GM21737 (cell line): ENCODE measurements around the gene EXOC6B.
"Not testable (repeated sequence)": the region's sequence is repeated elsewhere in the genome, so short reads cannot be mapped to it uniquely, and the experiment has no call there.

Experiments used
- ATAC-seq: cut with Tn5 transposase; IDR thresholded peaks from one replicate; pipeline ENCODE4 v1.9.1; 2021; ENCODE audit warnings: mild to moderate bottlenecking, moderate library complexity; ENCODE audit not compliant: unreplicated experiment

Gene EXOC6B

DNA sequence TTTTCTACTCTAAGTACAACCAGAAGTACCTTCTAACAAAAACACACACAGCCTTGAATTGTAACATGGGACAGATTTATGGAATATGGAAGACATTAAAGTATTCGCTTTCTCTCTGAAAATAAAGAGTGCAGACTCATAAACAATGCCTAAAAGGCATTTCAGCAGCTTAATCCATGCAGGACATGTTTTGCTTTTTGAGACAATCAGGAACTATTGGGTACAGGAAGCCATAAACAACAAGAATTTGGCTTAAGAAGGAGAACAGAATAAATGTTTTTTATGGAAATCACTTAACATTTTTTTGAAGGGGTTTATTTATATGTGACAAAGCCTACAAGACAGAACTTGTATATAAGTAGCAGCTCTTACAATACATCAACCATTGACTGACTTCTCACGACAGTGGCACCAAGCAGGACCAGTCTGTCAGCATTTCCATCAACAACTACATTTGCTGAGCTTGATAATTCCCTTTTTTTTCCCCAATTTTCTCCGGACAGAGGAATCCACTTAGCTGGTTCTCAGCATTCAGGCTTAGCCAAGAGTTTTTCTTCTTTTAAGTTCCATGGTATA, 140.1 kb downstream of the EXOC6B start:
- no peak for ATAC-seq

DNA sequence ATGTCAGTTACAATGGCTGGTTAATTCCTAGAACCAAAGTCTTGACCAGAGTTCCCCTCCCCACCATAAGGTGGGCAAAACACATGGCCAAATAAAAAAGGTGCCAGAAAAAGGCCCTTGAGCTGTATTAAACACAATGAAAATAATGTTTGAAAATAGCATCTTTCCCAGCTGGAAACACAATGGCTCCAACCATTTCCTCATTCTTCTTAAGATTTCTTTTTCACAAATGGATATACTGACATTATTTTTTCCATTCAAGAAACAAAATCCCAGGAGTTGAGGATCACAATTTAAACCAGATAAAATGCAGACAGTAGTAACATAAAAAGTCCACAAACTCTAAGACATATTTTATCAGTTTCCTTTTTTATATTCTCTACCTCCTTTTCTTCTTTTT, 143.8 kb downstream of the EXOC6B start:
- ATAC-seq, result no peak

DNA sequence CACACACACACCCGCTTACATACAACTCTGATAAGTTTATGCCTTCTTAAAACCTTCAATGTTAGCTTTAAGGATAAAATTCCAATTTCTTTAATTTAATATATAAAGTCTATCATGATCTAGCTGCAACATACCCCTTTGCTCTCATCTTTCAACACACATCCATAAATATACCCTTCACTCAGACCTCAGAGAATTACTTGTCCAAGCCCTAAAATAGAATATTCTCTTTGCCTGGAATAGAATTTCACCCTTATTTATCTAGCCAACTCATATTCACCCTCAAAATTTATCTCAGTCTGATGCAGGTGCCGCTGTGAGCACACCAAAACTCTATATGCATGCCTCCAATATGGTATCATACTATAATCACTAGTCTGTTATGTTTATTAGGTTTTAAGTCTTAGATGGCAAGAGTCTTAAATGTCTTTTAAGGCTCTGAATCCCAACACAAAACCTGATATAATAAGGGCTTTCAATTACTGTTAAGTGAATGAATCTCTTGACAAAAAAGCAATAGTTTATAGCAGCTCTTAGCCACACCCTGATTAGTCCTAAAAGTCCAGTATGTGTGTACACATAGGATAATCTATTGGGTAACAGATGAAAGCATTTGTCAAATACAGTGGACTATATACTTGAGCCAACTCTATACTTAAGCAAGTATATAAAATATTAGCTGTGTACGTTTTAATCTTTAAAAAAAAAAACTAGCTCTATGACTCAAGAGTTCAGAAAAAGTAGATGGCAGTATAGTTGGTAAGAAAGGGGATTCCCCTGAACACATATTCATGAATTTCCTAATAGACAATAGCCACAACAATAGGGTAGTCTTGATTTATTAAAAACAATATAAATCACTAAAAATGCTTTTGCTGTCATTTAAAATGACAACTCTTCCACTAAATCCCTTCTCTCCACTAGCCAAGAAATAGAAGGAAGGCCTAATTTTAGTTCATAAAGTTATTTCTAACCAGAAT, 144.5 kb downstream of the EXOC6B start:
- no peak for ATAC-seq

DNA sequence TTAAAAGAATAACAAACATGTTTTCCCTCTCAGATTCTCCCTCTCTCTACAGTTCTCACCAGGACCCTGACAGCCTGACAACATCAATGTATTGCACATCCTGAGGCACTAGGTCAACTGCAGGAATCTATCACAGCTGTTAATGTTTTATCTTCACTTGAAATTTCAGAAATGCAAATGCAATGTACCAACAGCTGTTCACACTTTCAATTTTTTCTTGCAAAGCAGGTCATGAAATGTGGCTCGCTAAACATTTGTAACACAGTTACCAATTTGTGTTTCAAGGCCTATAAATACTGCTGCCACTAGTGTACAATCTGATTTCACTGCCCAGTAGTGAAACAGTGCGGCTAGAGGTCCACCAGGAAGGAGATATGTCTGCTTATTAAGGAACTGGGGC, 147.8 kb downstream of the EXOC6B start:
- no peak for ATAC-seq

DNA sequence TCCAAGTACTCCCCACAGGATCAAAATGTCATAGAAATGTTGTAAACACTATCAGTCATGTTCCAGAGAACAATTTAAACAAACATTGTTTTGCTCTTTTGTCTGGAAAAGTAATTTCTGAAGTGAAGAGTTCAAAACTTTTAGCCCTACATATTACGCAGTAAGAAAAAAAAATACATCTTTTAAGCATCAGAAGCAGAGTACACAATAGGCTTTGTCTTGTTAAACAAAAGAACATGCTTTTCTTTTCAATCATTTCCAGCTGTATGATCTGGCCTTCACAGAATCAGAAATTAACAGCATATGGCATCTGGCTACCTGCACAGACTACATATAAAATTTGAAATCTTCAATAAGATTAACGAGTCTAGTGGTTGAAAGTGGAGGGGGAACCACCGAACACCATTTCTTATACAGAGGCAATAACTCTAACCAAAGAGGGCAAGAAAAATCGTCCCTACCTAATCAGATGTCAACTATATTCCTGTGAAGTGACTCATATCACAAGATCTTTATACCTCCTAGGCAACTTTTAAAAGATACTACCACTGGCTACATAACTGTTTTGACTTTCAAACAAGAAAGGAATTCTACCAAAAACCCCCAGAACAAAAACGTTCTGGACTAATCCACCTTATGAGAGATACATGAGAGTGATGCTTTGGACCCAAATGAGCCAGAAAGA, 149.3 kb downstream of the EXOC6B start:
- no peak for ATAC-seq

DNA sequence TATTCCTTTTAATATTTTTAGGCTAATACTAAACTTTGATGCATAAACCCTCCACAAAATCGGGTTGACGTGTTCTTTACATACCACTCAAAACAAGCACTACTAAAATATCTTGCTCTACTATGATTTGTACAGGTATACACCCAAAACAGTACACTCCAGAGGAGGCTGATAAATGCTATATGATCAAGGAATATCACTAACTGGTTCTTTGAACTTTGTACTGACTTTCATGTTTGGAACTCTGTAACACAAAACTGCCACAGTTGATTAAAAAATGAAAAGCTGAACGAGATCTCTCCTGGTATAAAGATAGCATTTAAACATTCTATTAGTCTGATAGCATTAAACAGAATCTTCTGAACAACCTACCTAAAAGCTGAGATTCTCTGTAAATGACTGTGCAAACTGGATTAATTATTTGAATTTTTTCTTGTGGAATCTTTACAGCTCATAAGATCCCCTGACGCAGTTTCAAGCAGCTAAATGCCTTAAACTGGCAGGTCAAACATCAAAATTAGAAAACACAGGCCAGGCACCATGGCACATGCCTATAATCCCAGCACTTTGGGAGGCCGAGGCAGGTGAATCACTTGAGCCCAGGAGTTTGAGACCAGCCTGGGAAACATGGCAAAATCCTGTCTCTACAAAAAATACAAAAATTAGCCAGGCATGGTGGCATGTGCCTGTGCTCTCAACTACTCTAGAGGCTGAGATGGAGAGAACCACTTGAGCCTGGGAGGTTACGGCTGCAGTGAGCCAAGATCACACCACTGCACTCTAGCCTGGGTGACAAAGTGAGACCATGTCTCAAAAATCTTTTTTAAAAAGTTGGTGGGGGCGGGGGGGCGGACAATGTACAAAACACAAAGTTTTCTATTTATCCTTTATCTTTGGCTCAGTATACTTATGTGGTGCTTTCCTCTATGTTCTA, 150.6 kb downstream of the EXOC6B start:
- no peak for ATAC-seq

DNA sequence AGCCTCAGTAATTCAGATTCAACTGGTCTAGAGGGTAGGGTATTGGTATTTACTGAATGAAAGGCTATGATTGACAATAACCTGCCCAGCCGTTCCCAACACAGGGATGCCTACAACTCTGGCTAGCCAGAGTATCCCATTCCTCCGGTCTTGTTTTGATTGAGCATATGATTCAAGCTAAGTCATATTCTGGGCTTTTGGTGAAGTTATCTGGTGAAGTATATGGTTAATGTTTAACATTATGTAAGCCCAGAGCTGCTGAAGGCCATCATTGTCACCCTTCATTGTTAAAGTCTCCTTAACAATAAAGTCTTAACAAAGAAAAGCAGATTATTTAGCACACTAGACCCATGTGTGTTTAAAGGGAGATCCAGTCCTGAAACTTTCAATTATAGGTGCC, 152.6 kb downstream of the EXOC6B start:
- ATAC-seq, result no peak

DNA sequence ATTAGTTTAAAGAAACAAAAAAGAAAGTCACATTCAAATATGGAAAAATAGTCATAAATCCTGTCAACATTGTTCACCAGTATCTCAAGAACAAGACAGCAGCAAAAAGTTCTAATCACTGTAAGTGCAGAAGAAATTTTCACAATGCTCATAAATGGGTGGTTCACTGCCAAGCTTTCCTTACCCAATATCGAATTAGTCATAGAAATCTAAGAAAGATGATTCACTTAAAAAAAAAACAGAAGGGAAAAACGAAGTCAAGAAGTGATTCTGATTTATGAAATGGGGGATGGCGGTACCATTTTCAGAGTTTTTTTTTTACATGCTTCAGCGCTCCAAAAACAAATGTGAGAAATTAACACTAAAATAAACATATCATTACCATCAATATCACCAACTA, 156.7 kb downstream of the EXOC6B start:
- ATAC-seq, result no peak

DNA sequence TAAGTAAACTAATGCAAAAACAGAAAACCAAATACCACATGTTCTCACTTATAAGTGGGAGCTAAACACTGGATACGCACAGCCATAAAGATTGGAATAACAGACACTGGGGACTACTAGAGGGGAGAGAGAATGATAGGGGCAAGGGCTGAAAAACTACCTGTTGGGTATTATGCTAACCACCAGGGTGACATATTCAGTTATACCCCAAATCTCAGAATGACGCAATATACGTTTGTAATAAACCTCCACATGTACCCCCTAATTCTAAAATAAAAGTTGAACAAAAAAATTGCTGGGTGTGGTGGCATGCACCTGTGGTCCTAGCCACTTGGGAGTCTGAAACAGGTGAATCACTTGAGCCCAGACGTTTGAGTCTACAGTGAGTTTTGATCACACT, 157.2 kb downstream of the EXOC6B start:
- no peak for ATAC-seq

DNA sequence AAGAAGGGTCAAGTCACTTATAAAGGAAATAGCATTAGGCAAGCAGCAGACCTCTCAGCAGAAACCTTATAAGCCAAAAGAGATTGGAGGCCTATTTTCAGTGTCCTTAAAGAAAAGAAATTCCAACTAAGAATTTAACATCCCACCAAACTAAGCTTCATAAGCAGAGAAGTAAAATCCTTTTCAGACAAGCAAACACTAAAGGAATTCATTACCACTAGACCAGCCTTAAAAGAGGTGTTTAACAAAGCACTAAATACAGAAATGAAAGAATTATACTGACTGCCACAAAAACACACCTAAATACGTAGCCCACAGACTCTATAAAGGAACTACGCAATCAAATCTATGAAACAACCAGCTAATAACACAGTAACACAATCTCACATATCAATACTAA, 160.4 kb downstream of the EXOC6B start:
- no peak for ATAC-seq

DNA sequence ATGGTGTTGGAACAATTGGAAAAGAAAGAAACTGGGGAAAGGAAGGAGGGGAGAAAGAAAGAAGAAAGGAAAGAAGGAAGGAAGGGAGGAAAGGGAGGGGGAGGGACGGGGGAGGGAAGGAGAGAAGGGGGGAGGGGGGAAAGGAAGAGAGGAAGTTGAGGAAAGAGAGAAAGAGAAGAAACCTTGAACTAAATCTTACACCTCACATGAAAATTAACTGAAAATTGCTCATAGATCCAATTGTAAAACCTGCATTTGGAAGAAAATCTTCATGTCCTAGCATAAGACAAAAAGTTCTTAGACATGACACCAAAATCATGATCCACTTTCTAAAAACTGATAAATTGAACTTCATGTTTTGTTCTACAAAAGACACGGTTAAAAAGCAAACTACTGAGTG, 163.8 kb downstream of the EXOC6B start:
- no peak for ATAC-seq

DNA sequence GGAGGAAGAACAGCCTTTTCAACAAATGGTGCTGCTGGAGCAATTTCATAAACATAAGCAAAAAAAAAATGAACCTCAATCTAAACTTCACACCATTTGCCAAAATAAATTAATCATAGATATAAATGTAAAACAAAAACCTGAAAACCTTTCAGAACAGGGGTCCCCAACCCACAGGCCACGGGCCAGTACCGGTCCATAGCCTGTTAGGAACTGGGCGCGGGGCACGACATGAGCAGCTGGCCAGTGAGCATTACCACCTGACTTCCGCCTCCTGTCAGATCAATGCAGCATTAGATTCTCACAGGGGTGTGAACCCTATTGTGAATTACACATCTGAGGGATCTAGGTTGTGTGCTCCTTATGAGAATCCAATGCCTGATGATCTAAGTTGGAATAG, 176.0 kb downstream of the EXOC6B start:
- no peak for ATAC-seq

DNA sequence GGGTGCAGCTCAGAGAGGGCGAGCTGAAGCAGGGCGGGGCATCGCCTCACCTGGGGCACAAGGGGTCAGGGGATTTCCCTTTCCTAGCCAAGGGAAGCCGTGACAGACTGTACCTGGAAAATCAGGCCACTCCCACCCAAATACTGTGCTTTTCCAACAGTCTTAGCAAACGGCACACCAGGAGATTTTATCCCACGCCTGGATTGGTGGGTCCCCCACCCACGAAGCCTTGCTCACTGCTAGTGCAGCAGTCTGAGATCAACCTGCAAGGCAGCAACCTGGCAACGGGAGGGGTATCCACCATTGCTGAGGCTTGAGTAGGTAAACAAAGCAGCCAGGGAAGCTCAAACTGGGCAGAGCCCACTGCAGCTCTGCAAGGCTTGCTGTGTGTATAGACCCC, 184.6 kb downstream of the EXOC6B start:
- ATAC-seq, result not testable (repeated sequence)

DNA sequence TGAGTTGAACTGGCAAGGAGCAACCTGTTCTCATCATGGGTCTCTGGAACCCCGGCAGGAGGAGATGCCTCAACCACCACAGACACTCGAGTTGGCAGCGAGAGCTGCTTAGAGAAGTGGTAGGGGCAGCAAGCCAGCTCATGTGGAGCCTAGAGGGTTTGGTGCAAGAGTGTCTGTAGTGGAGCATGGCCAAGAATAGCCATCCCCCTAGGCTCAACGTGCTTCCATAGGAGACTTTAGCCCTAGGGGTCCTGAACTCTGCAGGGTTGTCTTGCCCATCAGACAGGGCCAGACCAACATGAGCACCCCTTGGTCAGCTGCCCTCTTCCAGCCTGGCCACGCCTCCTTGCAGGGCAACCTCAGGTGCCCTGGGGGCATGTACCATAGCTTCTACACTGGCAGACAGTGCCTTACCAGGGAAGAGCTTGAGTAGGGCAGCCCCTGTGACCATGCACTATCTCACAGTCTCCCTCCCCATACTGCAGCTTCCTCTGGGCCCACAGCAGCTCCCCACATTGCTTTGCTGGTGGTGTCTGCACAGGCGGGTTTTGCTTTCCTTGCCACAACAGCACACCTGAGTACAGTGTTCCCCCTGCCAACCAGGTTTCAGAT, 187.1 kb downstream of the EXOC6B start:
- no peak for ATAC-seq

DNA sequence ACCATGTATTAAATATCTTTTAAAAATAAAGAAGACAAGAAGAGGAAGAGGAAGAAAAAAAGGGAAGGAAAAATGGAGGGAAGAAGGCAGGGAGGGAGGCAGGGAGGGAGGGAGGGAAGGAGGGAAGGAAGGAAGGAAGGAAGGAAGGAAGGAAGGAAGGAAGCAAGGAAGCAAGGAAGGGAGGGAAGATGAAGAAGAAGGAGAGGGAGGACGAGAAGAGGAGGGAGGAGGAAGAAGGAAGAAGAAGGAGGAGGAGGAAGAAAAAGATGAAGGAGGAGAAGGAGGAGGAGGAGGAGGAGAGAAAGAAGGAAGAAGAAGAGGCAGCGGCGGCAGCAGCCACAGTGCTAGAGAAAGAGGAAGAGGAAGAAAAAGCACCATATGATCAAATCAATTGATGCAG, 189.6 kb downstream of the EXOC6B start:
- ATAC-seq, result no peak

DNA sequence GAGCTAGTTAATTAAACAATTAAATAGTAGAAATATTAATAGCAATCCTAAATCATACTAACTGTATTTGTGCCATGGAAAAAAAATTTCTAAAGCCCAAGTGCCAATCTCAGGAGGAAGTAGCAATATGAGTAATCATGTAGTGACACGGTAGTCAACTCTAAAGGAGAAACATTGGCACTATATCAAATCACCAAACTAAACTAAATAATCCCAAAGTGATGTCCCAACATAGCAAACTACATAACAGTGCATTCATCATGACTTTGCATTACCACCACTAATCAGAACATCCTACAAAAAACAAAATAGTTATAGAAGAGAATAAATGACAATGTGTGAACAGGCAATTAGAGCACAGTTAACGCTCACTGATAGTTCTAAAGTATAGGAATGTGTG, 195.1 kb downstream of the EXOC6B start:
- ATAC-seq, result no peak

DNA sequence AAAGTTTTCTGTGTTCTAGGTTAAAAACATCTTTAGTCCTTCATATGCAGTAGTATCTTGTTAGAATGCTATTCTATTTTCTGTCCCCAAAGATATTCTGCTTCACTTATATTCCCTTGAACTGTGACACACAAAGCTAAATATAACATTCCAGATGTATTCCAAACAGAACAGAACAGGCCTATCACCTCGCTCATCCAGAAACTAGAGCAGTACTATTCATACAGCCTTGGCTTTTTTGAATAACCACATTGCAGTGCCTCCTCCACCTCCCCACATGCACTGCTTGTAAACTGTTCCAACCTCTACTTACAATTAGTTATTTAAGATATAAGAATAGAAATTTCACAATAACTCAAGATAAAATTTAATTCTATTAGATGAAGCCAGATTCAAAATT, 196.8 kb downstream of the EXOC6B start:
- no peak for ATAC-seq

DNA sequence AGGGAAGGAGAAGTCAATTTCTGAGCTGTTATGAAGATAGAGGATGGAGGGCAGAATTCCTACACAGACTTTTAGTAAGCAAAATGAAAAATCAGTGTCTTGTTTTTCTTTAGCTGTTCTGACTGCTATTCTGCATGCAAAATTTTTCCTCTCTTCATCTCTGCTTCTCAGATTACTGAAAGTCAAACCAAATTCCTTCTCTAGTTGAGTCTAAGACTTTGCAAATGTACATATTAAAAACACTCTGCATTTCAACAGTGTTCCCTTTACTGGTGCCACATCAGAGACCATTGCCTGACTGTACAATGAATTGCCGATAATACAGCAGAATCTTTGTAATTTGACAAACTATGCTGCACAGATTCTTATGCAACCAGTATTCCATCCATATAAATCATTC, 198.8 kb downstream of the EXOC6B start:
- no peak for ATAC-seq

DNA sequence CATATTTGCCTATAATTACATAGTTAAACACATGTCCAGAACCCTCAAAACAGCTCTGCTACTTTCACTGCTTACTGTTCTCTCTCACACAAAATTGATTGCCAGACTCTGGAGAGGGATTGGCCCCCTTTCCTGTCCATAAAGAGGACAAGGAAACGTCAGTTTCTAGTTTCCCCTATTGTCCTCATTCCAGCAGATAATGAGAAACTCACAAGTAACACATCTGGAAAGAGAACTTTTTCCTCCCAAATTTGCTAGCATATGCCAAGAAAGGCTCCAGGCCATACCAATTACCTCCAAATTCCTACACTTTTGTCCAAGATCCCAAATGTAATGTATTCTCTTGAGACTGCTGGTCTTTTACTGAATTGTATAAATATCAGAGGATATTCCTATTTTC, 200.5 kb downstream of the EXOC6B start:
- ATAC-seq, result no peak

DNA sequence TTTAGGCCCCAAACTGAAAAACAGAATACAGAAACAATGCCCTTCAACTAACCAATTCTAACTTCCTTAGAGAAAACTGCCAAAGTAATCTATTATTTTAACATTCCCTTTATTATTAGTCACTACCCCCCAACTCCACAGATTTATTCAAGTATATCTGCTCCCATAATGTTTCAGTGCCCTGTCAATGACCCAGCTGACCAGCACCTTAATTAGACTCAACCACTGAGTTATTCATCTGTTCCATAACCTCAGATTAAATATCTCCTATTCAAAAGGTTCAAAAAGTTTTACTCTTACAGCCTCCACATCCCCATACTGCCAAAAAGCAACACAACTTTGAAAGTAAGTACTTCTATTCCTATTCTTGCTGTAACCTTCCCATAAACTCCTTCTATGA, 202.4 kb downstream of the EXOC6B start:
- ATAC-seq, result no peak
